ENCODE data around the gene SIGLEC11.
"Not testable (repeated sequence)": the region's sequence is repeated elsewhere in the genome, so short reads cannot be mapped to it uniquely, and the experiment has no call there.

Gene SIGLEC11

DNA sequence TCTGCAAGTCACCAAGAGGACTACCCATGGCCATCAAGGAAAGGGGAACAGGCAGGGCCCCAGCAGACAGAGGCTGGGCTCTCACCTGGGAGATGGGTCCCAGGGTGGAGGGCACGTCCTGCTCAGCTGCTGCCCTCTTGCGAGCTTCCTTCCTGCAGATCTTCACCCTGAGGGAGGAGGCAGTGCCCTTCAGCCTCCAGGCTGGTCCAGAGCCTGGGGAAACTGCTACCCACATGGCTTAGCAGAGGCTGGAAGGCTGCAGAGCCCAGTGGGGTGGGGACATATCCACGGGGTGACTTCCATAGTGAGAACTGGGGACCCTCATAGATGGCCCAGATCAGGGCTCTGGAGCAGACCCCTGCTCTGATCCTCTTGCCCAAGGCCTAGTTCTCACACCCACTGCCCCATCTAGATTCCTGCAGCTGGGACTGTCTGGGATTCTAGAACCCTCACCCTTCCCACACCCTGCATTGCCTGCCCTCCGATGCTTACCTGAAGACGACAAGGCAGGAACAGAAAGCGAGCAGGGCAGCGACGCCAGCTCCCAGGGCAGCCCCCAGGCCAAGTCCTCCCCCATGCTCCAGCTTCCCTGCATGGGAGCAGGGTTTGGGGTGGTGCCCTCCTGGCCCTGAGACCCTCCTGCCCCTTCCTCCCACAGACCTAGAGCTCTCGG lies 9.0 kb downstream of the SIGLEC11 start:
- H3K4me3 ChIP-seq (ENCODE audit: low read depth, low read length) = no peak overlapping the region

- no peak overlapping the region for H3K4me3 ChIP-seq (ENCODE audit: low read depth, low read length)
Observed at GRCh38 chr19:49950956-49951526, 9.9 kb downstream of the SIGLEC11 start.

- no peak overlapping the region for H3K4me3 ChIP-seq (ENCODE audit: low read depth, low read length)
Observed at GRCh38 chr19:49950590-49950948, 10.4 kb downstream of the SIGLEC11 start.

DNA sequence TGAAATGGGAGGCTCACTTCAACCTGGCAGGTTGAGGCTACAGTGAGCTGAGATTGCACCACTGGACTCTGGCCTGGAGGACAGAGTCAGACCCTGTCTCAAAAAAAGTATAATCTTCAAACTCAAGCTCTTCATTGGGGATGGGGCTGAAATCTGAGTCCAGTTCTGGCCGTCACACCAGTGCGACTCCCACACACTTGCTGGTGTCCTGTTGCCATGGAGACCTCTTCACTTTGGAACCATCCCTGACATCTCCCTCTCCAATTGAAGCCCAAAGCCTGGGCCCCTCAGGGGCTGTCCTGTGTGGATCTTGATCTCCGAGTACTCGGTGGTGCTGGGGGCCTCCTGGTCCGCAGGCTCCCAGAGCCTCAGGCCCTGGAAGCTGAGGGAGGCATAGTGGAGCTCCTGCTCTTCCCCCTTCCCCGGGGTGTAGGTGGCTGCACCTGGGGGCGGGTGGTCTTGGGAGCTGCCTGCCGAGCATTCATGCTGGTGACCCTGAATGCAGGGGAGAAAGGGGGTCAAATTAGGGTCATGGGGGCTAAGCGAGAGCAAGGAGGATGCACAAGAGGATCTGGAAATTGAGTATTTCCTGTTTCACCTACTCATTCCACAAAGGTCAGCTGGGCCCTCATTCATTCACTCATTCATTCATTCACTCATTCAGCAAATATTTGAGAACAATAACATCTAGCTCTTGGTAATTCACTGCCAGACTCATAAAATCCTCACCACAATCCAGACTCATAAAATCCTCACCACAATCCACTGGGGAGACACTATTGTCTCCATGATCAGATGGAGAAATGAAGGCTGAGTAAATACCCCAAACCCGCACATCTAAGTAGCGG lies 11.0 kb downstream of the SIGLEC11 start:
- no peak overlapping the region for H3K4me3 ChIP-seq (ENCODE audit: low read depth, low read length)

GRCh38 chr19:49946415-49946814 lies 14.6 kb downstream of the SIGLEC11 start:
- H3K4me3 ChIP-seq (ENCODE audit: low read depth, low read length) = no peak overlapping the region

DNA sequence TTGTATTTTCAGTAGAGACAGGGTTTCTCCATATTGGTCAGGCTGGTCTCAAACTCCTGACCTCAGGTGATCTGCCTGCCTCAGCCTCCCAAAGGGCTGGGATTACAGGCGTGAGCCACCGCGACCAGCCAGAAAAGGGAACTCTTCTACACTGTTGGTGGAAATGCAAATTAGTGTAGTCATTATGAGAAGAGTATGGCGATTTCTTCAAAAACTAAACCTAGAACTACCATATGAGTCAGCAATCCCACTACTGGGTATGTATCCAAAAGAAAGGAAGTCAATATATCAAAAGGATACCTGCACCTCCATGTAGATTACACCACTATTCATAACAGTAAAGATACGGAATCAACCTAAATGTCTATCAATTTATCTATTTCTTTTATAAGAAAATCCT lies 16.4 kb downstream of the SIGLEC11 start:
- not testable (repeated sequence) for H3K4me3 ChIP-seq (ENCODE audit: low read depth, low read length)

GRCh38 chr19:49940482-49940791 lies 20.5 kb downstream of the SIGLEC11 start:
- H3K4me3 ChIP-seq (ENCODE audit: low read depth, low read length) = no peak overlapping the region

GRCh38 chr19:49939721-49940481 lies 21.1 kb downstream of the SIGLEC11 start:
- H3K4me3 ChIP-seq (ENCODE audit: low read depth, low read length) = no peak overlapping the region

DNA sequence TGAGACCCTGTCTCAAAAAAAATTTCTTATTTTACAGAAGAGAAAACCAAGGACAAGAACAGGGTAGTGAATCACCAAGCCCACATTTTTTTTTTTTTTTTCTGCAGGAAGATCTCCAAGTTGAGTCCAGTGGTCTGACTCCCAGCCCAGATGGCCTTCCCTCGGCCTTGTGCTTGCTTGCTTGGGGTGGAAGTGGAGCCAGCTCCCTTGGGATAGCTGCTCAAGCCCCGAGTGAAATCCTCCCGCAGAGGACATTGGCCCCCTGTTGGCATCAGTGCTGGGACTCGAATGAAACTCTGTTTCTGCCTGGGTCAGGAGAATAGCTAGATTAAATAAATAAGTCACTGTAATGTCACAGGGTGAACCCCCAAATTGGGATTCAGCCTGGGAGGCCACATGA lies 22.3 kb downstream of the SIGLEC11 start:
- H3K4me3 ChIP-seq (ENCODE audit: low read depth, low read length) = no peak overlapping the region

GRCh38 chr19:49937750-49938381 lies 23.1 kb downstream of the SIGLEC11 start:
- H3K4me3 ChIP-seq (ENCODE audit: low read depth, low read length) = no peak overlapping the region

DNA sequence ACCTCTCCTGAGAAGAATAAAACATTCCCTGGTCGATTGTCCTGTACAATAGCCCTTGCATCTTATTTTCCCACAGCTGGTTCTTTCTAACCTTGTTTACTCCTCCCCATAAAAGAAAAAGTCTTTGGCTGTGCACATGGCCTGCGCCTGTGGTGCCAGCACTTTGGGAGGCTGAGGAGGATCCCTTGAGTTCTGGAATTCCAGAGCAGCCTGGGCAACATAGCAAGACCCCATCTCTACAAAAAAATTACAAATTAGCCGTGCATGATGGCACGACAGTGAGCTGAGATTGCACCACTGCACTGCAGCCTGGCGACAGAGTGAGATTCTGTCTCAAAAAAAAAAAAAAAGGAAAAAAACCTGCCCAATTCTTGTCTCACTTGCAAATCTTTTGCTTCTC lies 24.4 kb downstream of the SIGLEC11 start:
- H3K4me3 ChIP-seq (ENCODE audit: low read depth, low read length) = no peak overlapping the region

GRCh38 chr19:49933643-49934042 lies 27.3 kb downstream of the SIGLEC11 start:
- H3K4me3 ChIP-seq (ENCODE audit: low read depth, low read length) = no peak overlapping the region

GRCh38 chr19:49932731-49933131 lies 28.2 kb downstream of the SIGLEC11 start:
- H3K4me3 ChIP-seq (ENCODE audit: low read depth, low read length) = no peak overlapping the region

GRCh38 chr19:49932041-49932451 lies 28.9 kb downstream of the SIGLEC11 start:
- H3K4me3 ChIP-seq (ENCODE audit: low read depth, low read length) = no peak overlapping the region

- H3K4me3 ChIP-seq (ENCODE audit: low read depth, low read length) = no peak overlapping the region
Observed at GRCh38 chr19:49931293-49932040, 29.5 kb downstream of the SIGLEC11 start.

DNA sequence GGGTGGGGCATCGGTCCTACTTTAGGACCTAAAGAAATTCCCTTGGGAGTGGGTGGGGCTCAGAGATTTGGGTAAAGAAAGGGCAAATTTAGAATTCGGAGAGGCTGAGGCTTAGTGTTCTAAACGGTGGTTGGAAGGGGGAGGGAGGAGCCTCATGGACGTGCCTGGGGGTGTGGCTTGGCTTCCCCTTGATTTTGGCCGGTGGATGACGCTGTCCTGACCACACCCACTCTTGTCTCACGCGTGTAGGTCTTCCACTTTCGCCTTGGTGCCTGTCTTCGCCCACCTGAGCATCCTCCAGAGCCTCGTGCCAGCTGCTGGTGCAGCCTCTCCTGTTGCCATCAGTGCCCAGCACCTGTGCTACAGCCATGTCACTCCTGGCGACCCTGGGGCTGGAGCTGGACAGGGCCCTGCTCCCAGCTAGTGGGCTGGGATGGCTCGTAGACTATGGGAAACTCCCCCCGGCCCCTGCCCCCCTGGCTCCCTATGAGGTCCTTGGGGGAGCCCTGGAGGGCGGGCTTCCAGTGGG lies 30.4 kb downstream of the SIGLEC11 start:
- H3K4me3 ChIP-seq (ENCODE audit: low read depth, low read length) = peak overlapping the region; percentile 42

- peak overlapping the region; percentile 79 for H3K4me3 ChIP-seq (ENCODE audit: low read depth, low read length)
Observed at GRCh38 chr19:49929611-49930482, 31.1 kb downstream of the SIGLEC11 start.

GRCh38 chr19:49929121-49929610 lies 31.8 kb downstream of the SIGLEC11 start, which contains the start of the genes ATF5 and NUP62:
Gene ATF5 (plus strand): TSS chr19:49929205. CDS start chr19:49930851, 1,646 bp downstream.
Gene NUP62 (minus strand): TSS chr19:49929504. CDS start chr19:49909807, 19,697 bp downstream.
- peak within 1 kb of the TSS; percentile 79 for H3K4me3 ChIP-seq (ENCODE audit: low read depth, low read length)
